ENCODE results near the gene WNT4.

DNA sequence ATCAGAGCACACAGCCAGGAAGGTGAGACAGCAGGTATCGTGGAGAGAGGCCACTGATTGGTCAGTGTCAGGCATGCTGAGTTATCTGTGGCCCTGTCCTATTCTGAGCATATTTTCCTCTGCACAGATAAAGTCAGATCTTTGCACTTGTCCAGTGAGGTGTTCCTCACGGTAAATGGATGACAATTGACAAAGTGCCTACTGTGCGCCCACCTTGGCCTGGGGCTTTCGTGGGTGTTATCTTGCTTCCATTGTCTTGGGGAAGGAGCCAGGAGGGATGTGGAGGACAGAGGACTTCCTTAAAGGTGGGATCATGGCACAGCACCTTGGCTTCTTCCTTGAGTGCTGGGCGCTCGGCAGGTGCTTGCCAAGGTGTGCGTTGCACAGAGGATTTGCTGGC, 46.0 kb upstream of the WNT4 start:
- TF ChIP-seq, protein P1, sequence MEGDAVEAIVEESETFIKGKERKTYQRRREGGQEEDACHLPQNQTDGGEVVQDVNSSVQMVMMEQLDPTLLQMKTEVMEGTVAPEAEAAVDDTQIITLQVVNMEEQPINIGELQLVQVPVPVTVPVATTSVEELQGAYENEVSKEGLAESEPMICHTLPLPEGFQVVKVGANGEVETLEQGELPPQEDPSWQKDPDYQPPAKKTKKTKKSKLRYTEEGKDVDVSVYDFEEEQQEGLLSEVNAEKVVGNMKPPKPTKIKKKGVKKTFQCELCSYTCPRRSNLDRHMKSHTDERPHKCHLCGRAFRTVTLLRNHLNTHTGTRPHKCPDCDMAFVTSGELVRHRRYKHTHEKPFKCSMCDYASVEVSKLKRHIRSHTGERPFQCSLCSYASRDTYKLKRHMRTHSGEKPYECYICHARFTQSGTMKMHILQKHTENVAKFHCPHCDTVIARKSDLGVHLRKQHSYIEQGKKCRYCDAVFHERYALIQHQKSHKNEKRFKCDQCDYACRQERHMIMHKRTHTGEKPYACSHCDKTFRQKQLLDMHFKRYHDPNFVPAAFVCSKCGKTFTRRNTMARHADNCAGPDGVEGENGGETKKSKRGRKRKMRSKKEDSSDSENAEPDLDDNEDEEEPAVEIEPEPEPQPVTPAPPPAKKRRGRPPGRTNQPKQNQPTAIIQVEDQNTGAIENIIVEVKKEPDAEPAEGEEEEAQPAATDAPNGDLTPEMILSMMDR (IDR thresholded peaks at IDR 0.05): no peak
- TF ChIP-seq POLR2A (IDR thresholded peaks at IDR 0.05): no peak

Measured in uterus (tissue), 2 donors.